ENCODE measurements around the gene APLP1. TPM values are rescaled to one million over a fixed set of nuclear protein-coding genes. Genes with fewer than 3 reads are reported as not detected.
A peak's percentile ranks its signal among the peaks of the same experiment; 100 is the strongest.

Gene APLP1
- polyA plus RNA-seq, 1 donor (not counting 4 experiments of a cell fraction or from before 2014, with no cell fraction given): 0.50 TPM

DNA sequence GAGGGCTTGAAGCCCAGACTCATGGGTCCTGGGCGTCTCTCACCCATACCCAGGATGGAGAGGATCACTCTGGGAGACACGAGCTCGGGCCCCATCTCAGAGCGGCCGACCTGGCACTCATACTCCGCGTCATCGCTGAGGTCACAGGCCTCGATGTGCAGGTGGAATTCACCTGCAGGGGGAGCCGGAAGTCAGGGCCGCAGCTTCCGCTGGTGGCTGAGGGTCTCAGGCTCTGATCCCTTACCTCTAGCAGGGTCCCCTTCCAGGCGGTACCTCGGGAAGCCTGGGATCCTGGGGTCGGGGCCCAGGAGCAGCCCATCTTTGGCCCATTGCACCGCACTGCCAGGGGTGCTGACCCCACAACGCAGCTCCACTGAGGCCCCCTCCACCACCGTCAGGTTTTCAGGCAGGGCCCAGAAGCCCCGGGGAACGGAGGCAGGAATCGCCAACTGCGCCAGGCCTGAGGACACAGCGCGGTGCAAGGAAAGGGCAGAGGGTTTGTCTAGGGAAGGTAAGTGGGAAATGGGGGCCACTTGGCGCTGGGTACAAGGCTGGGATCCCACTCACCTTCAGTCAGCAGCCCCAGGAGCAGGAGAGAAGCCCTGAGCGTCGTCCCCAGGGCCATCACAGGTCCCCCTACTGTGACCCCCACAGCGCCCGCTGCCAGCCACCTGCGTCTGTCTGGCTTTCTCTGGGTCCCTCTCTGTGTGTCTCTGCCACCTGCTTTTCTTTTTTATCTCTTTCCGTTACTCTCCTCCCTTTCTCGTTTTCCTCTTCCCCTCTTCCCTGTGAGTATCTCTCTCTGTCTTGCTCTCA is 17.0 kb upstream of the APLP1 start:
- dilution Hi-C loops (cut with MboI; ENCODE audit: extremely low pct_ligation_motif_present, low sequenced_read_pairs): no loop called here
- TF ChIP-seq, protein P1, sequence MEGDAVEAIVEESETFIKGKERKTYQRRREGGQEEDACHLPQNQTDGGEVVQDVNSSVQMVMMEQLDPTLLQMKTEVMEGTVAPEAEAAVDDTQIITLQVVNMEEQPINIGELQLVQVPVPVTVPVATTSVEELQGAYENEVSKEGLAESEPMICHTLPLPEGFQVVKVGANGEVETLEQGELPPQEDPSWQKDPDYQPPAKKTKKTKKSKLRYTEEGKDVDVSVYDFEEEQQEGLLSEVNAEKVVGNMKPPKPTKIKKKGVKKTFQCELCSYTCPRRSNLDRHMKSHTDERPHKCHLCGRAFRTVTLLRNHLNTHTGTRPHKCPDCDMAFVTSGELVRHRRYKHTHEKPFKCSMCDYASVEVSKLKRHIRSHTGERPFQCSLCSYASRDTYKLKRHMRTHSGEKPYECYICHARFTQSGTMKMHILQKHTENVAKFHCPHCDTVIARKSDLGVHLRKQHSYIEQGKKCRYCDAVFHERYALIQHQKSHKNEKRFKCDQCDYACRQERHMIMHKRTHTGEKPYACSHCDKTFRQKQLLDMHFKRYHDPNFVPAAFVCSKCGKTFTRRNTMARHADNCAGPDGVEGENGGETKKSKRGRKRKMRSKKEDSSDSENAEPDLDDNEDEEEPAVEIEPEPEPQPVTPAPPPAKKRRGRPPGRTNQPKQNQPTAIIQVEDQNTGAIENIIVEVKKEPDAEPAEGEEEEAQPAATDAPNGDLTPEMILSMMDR (optimal IDR thresholded peaks at IDR 0.05 in 1 of 3, IDR thresholded peaks at IDR 0.05 in 1 of 3, conservative IDR thresholded peaks at IDR 0.05 in 1 of 3; ENCODE audit: extremely low read depth in 1 of 3, insufficient read depth in 2 of 3, low read length in 3 of 3): peak in 2 of 3 experiments; percentile 11 to 30
- TF ChIP-seq EZH2 (IDR thresholded peaks at IDR 0.05; ENCODE audit: low read length): no peak
- Histone ChIP-seq H3K9ac (ENCODE audit: control insufficient read depth, extremely low read depth, insufficient read depth, low read length) (no peak overlapping the region), H3K27me3 (ENCODE audit: control insufficient read depth, extremely low read depth, insufficient read depth, low read length) (peaks cover 30% of the 10 kb centered on the region), H2AFZ (ENCODE audit: control insufficient read depth, low read length) (no peak overlapping the region), H3K9me1 (ENCODE audit: control insufficient read depth, extremely low read depth, insufficient read depth, low read length) (no peaks in the 10 kb centered on the region), H3K27ac (ENCODE audit: control insufficient read depth, insufficient read depth, low read length) (no peak overlapping the region), H3K4me1 (ENCODE audit: control insufficient read depth, extremely low read depth, insufficient read depth, low read length) (no peaks in the 10 kb centered on the region), H3K9me3 (ENCODE audit: control insufficient read depth, low read depth, low read length) (no peaks in the 10 kb centered on the region), H3K79me2 (ENCODE audit: control insufficient read depth, insufficient read depth, low read length) (no peaks in the 10 kb centered on the region), H3K36me3 (ENCODE audit: control insufficient read depth in 2 of 2, extremely low read depth in 1 of 2, insufficient read depth in 2 of 2, low read length in 2 of 2) (no peaks in the 10 kb centered on the region), H3K4me3 (ENCODE audit: control insufficient read depth in 2 of 3, extremely low read depth in 1 of 3, insufficient read depth in 2 of 3, low read depth in 1 of 3, low read length in 3 of 3) (no peak overlapping the region), H4K20me1 (ENCODE audit: control insufficient read depth, extremely low read depth, insufficient read depth, low read length) (no peaks in the 10 kb centered on the region), H3K4me2 (ENCODE audit: control insufficient read depth, extremely low read depth, insufficient read depth, low read depth, low read length) (no peak overlapping the region)
- DNase-seq (ENCODE audit: low read depth, low spot score): no peak
- FAIRE-seq: no peak

DNA sequence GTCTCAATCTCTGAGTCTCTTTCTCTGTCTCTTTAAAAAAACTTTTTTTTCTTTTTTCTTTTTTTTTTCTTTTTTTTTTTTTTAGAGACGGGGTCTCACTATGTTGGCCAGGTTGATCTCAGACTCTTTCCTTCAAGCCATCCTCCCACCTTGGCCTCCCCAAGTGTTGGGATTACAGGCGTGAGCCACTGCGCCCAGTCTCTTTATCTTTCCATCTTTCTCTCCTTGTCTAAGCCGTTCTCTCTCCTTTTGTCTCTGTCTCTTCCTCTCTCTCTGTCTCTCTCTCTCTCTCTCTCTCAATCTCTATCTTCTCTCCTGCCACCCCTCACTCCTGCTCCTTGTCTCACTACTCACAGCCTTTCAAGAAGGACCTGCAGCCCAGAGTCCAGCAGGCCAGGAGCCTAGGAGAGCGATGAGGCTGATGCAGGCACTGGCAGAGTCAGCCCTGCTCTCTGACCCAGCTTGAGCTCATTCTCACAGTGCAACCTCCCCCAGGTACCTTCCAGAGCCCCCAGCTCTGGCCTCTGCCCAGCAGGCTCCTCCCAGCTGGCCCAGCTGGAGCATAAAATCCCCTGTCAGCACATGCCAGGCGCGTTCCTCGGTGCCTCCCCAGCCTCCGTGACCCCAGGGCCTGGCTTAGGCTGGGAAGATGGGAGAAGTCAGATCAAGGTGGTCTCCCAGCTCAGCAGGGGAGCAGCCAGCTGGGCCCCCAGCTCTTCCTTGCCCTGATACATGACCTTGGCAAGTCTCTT is 16.2 kb upstream of the APLP1 start, which contains the start of gene NPHS1:
TSS of gene NPHS1 (minus strand) at position 476 of the 752 bp plus-strand sequence. CDS start 667 bp downstream, outside the sequence.
- H3K27me3 ChIP-seq (ENCODE audit: control insufficient read depth, extremely low read depth, insufficient read depth, low read length): peaks cover 38% of the 10 kb centered on the region
- no peaks in the 10 kb centered on the region for H3K36me3 ChIP-seq (ENCODE audit: control insufficient read depth in 2 of 2, extremely low read depth in 1 of 2, insufficient read depth in 2 of 2, low read length in 2 of 2)
- H3K79me2 ChIP-seq (ENCODE audit: control insufficient read depth, insufficient read depth, low read length): no peaks in the 10 kb centered on the region
- no peak within 1 kb of the TSS for H3K9ac ChIP-seq (ENCODE audit: control insufficient read depth, extremely low read depth, insufficient read depth, low read length)
- H3K4me1 ChIP-seq (ENCODE audit: control insufficient read depth, extremely low read depth, insufficient read depth, low read length): no peaks in the 10 kb centered on the region
- H3K9me3 ChIP-seq (ENCODE audit: control insufficient read depth, low read depth, low read length): no peaks in the 10 kb centered on the region
- dilution Hi-C loops (cut with MboI; ENCODE audit: extremely low pct_ligation_motif_present, low sequenced_read_pairs): no loop called here
- no peak within 1 kb of the TSS for H3K4me2 ChIP-seq (ENCODE audit: control insufficient read depth, extremely low read depth, insufficient read depth, low read depth, low read length)
- no peak within 1 kb of the TSS for H2AFZ ChIP-seq (ENCODE audit: control insufficient read depth, low read length)
- H3K9me1 ChIP-seq (ENCODE audit: control insufficient read depth, extremely low read depth, insufficient read depth, low read length): no peaks in the 10 kb centered on the region
- DNase-seq (ENCODE audit: low read depth, low spot score): no peak
- H3K27ac ChIP-seq (ENCODE audit: control insufficient read depth, insufficient read depth, low read length): no peak within 1 kb of the TSS
- TF ChIP-seq EZH2 (IDR thresholded peaks at IDR 0.05; ENCODE audit: low read length): no peak
- TF ChIP-seq, protein P1 (optimal IDR thresholded peaks at IDR 0.05 in 1 of 3, IDR thresholded peaks at IDR 0.05 in 1 of 3, conservative IDR thresholded peaks at IDR 0.05 in 1 of 3; ENCODE audit: extremely low read depth in 1 of 3, insufficient read depth in 2 of 3, low read length in 3 of 3): no peak
- H3K4me3 ChIP-seq (ENCODE audit: control insufficient read depth in 2 of 3, extremely low read depth in 1 of 3, insufficient read depth in 2 of 3, low read depth in 1 of 3, low read length in 3 of 3): no peak within 1 kb of the TSS
- no peaks in the 10 kb centered on the region for H4K20me1 ChIP-seq (ENCODE audit: control insufficient read depth, extremely low read depth, insufficient read depth, low read length)
- FAIRE-seq: no peak

Measured in keratinocyte (primary cell).